A673 (cell line): ENCODE data around the gene TTC38.

Source experiments
- CTCF ChIP-seq: fragments of 300-800, 200-600 bp; sonication (generic); conservative IDR thresholded peaks from 2 replicates; pipeline ENCODE4 v1.5.1; 2017; ENCODE audit warnings: low read depth, mild to moderate bottlenecking, antibody characterized with exemption, low read length, moderate library complexity, mixed read lengths
- EZH2 ChIP-seq: fragments of 200-600 bp; sonication (generic); IDR thresholded peaks from 2 replicates; pipeline ENCODE4 v1.6.1; 2017; ENCODE audit warnings: borderline replicate concordance, low read depth, mild to moderate bottlenecking, mixed read lengths, antibody characterized with exemption, low read length; ENCODE audit not compliant: poor library complexity, severe bottlenecking

DNA sequence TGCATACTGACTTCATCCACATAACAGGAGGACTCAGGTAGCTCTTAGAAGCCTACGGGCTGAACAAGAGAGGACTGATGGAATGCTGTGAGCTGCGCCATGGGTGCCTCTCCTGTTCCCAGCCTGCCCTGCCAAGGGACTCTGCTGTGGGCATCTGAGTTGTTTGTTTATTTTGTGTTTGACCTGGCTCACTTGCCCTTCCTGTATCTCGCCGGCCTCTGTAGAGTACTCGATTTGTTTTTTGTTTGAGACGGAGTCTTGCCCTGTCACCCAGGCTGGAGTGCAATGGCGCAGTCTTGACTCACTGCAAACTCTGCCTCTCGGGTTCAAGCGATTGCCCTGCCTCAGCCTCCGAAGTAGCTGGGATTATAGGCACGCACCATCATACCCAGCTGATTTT, 1.8 kb downstream of the TTC38 start:
- no peak for TF ChIP-seq CTCF
- TF ChIP-seq EZH2: no peak
